Stomach (tissue), 4 donors: Measurements from ENCODE around the gene PANK2.

ENCODE experiments used
- CTCF ChIP-seq, 7 experiments: fragments of 450-650 bp in 4 of 7; fragments of 200-600 bp in 3 of 7; sonication (generic) in 3 of 7; IDR thresholded peaks; one replicate each; pipeline ENCODE4 v1.5.1; 2016 to 2019; ENCODE audit warnings: antibody characterized with exemption in 7 of 7, control low read depth in 2 of 7, mild to moderate bottlenecking in 1 of 7
- EP300 ChIP-seq: sonication (generic); formaldehyde crosslinking; IDR thresholded peaks from one replicate; pipeline ENCODE4 v1.6.1; 2017; ENCODE audit warnings: antibody characterized with exemption
- POLR2A ChIP-seq, 4 donors: fragments of 450-650 bp; IDR thresholded peaks; one replicate each; pipeline ENCODE4 v1.6.1; 2016; ENCODE audit warnings: antibody characterized with exemption in 4 of 4, control low read depth in 2 of 4, mild to moderate bottlenecking in 1 of 4, moderate library complexity in 1 of 4
- POLR2AphosphoS5 ChIP-seq, 3 donors: sonication (generic); formaldehyde crosslinking; IDR thresholded peaks; one replicate each; pipeline ENCODE4 v1.6.1; 2016; ENCODE audit warnings: antibody characterized with exemption in 3 of 3

GRCh38 chr20:3935295-3935955 is 46.2 kb downstream of the PANK2 start:
- TF ChIP-seq CTCF (IDR thresholded peaks at IDR 0.05) (no peak), EP300 (no peak), POLR2A (IDR thresholded peaks at IDR 0.05) (no peak), POLR2AphosphoS5 (IDR thresholded peaks at IDR 0.05) (no peak)
